Keratinocyte (primary cell): Measurements from ENCODE around the gene THAP9.

Experiments
- EZH2 ChIP-seq: IDR thresholded peaks from one replicate; pipeline ENCODE4 v1.6.1; 2012; ENCODE audit warnings: inconsistent platforms, mild to moderate bottlenecking, low read length, moderate library complexity
- TF ChIP-seq, protein P1 (sequence below), 3 experiments: IDR thresholded peaks in 1 of 3; conservative IDR thresholded peaks in 1 of 3; optimal IDR thresholded peaks in 1 of 3; 2 replicates in 2 of 3; 3 replicates in 1 of 3; pipeline versions ENCODE3 to v1.5.1; 2011; ENCODE audit warnings: low read length in 3 of 3, mild to moderate bottlenecking in 3 of 3, moderate library complexity in 2 of 3, control low read depth in 1 of 3, inconsistent platforms in 1 of 3; ENCODE audit not compliant: insufficient read depth in 2 of 3; ENCODE audit errors: extremely low read depth in 1 of 3

DNA sequence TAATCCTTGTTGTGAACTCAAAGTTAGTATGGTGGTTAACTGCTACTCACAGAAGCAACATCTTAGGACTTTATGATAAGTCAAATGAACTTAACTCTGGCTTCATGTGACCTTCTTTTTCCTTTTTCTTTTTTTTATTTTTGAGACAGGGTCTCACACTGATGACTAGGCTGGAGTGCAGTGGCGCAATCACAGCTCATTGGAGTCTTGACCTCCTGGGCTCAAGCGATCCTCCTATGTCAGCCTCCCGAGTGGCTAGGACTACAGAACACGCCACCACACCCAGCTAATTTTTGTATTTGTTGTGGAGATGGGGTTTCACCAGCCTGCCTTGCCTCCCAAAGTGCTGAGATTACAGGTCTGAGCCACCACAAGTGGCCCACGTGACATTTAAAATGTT lies 32.0 kb upstream of the THAP9 start:
- TF ChIP-seq, protein P1, sequence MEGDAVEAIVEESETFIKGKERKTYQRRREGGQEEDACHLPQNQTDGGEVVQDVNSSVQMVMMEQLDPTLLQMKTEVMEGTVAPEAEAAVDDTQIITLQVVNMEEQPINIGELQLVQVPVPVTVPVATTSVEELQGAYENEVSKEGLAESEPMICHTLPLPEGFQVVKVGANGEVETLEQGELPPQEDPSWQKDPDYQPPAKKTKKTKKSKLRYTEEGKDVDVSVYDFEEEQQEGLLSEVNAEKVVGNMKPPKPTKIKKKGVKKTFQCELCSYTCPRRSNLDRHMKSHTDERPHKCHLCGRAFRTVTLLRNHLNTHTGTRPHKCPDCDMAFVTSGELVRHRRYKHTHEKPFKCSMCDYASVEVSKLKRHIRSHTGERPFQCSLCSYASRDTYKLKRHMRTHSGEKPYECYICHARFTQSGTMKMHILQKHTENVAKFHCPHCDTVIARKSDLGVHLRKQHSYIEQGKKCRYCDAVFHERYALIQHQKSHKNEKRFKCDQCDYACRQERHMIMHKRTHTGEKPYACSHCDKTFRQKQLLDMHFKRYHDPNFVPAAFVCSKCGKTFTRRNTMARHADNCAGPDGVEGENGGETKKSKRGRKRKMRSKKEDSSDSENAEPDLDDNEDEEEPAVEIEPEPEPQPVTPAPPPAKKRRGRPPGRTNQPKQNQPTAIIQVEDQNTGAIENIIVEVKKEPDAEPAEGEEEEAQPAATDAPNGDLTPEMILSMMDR (optimal IDR thresholded peaks at IDR 0.05 in 1 of 3, IDR thresholded peaks at IDR 0.05 in 1 of 3, conservative IDR thresholded peaks at IDR 0.05 in 1 of 3; ENCODE audit: extremely low read depth in 1 of 3, insufficient read depth in 2 of 3, low read length in 3 of 3), result no peak
- TF ChIP-seq EZH2, result no peak
